Inflammatory macrophage (primary cell): ENCODE results near the gene RAD21L1.

Source experiments
- DNase-seq, 2 donors: peaks; one replicate each; pipeline ENCODE4 v3.0.0-alpha.2; 2020 to 2022

Gene RAD21L1

DNA sequence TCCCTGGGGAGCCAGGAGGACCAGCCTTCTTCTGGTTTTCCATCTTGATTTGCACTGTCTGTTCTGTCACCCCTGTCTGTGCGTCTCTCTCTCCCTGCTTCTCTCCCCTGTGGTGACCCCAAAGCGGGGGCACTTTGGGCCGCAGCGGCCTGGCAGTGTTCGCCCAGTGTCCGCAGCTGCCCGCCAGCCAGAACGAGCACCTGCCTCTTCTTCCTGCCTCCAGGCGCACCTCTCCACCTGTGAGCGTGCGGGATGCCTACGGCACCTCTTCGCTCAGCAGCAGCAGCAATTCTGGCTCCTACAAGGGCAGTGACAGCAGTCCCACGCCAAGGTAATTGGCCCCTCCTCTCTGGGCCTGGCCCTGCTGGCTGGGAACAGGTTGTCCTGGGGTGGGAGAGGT lies 71.1 kb downstream of the RAD21L1 start:
- no peak for DNase-seq

DNA sequence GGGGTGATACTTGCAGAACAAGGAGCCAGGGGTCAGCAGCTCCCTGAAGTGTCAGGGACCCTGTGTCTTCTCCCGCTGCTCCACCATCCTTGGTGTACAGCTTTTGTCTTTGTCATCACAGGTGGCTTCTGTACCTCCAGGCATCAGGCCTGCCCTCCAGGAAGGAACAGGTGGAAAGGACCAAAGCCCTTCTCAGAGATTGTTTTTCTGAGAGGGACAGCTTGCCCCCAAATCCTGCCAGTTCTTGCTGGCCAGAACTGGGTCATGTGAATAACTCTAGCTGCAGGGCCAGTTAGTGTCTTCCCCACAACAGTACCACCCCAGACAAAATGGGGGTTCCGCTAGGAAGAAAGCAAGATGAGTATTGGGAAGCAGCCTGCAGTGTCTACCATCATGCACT lies 71.6 kb downstream of the RAD21L1 start:
- no peak for DNase-seq

DNA sequence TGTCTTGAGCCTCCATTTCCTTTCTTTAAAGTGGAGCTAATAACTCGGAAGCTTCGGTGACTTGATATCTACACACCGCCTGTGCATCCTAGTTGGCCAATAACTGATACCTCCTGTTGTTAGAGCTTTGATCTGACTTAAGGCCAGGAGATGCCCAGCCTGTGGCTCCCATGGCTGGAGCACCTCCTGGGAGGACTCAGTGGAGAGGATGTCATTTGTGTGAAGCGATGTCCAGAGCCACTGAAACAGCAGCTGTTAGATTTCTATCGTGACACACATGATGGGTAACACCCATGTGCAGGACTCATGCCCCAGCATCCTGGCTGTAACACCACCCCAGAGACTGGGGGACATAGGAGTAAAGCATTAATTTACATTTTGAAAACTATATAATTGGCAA lies 72.3 kb downstream of the RAD21L1 start:
- DNase-seq: no peak

DNA sequence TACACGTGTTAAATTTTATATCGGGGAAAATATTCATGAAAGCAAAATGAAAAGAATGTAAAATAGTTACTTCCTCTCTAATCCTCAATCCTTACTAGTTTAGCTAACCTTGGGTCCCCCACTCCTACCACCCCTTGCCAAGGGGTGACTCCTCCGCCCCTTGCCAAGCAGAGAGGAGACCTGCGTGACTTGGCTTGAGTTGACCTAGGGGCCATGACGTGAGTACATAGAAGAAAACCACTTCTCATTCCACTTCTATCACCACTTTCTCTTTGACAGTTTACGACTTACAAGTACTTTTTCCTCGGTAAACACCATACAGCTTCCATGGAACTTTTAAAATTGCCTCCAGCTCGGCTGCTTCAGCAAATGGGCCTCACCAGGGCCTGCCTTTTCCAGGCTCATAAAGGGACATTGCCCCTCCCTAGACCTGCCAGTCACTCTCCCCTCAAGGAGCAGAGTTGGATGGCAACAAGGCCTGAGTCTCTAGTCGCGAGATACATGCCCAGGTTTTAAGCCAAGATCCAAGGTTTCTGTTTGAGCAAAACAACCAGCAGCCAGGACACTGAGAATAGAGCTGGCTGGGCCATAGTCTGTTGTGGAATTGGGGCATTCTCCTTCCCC lies 73.2 kb downstream of the RAD21L1 start:
- DNase-seq: no peak

DNA sequence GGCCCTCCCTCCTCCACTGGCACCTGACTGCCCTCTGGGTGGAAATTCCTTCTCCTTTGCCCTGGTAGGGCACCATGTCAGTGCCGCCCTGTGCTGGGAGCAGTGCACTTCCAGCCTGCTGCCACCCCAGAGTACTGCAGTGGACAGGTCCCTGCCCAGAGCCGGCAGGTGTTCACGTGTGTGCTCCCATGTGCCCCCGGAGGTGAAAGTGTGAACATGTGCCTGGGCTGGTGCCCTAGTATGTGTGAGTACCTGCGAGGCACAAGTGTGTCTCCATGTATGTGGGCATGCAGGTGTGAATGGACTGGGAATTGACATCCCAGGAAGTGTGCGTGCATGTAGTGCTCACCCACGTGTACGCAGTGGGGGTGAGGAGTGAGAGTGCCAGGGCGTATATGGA lies 73.7 kb downstream of the RAD21L1 start:
- no peak for DNase-seq

DNA sequence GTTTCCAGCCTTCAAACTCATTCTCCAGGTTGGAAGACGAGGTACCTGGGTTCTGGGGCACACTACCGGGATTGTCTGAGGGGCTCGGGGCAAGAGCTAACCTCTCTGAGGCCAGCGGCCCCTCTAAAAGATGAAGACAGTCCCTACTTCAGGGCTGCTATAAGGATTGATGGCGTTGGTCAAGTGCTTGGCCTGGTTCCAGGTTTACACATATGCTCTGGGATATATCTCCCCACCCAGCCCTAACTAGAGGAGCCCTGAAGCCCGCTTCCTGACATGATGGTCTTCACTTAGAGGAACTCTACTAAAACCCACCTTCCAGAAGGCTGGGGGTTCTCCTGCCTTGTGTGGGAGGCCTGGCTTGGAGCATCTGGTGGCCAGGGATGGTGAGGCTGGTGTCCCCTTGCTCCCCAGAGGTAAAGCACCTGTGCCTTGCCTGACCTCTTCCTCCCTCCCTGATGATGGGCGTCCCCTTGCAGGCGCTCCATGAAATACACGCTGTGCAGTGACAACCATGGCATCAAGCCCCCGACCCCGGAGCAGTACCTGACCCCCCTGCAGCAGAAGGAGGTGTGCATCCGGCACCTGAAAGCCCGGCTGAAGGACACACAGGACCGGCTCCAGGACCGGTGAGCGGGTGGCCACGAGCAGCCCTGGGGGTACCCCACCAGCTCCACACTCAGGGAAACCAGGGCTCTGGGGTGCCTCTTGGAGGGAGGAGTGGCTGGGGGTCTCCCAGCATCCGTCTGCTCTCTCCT lies 74.4 kb downstream of the RAD21L1 start:
- DNase-seq: no peak

DNA sequence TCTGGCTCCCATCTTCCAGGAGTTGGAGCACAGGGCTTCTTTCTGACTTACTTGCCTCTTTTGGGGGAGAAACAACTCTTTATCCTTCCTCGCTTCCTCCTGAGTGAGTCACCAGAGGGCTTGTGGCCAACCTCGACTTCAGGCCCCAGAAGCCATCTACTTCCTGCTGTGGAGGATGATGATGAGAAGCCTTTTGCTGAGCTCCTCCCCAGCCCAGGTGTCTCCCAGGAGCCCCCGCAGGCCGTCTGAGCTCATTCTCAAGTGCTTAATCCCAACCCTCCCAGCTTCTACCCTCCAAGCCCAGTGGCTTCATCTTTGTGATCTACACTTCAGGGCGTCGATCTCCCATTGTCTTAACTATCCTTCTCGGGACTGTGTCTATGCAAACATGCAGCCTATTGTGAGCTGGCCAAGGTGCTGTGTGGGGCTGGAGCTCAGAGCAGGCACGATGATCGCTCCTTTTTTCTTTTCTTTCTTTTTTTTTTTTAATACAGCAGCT lies 75.2 kb downstream of the RAD21L1 start:
- peak; percentile 10 to 23 for DNase-seq

DNA sequence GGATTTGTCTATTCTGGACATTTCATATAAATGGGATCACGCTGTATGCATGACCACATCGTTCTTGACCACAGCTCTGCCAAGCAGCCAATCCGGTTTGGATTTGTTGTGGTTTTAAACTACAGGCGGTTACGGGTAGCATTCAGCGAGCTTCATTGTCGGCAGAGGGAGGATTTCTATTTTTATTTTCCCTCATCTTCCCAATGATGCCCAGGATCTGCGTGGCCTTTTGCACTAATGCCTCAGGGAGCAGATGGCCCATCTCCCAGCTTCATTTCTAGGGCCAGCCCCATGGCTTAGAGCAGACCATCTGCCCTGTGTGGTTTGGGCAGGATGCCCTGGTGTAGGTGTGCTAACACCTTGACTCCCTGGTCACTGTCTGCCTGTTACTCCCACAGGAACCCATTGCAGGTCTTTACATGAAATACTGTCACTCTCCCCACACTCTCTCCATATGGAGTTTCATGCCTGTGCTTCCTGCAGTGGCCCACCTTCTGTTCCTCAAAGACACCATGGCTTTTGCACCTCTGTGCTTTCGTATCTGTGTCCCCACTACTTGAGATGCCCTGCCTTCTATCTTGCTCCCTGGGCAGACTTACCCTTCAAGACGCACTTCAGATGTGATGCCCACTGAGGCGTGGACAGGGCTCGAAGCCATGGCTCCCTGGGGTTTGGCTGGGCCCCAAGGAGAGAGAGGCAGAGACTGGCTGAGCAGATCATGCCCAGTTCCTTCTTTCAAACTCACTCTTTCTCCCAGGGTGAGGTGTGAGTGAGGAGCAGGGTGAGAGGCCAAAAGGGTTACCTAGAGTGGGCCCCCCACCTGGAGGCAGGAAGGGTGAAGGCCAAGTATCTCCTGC lies 77.1 kb downstream of the RAD21L1 start:
- peak in 1 of 2 donors; percentile 32 for DNase-seq

DNA sequence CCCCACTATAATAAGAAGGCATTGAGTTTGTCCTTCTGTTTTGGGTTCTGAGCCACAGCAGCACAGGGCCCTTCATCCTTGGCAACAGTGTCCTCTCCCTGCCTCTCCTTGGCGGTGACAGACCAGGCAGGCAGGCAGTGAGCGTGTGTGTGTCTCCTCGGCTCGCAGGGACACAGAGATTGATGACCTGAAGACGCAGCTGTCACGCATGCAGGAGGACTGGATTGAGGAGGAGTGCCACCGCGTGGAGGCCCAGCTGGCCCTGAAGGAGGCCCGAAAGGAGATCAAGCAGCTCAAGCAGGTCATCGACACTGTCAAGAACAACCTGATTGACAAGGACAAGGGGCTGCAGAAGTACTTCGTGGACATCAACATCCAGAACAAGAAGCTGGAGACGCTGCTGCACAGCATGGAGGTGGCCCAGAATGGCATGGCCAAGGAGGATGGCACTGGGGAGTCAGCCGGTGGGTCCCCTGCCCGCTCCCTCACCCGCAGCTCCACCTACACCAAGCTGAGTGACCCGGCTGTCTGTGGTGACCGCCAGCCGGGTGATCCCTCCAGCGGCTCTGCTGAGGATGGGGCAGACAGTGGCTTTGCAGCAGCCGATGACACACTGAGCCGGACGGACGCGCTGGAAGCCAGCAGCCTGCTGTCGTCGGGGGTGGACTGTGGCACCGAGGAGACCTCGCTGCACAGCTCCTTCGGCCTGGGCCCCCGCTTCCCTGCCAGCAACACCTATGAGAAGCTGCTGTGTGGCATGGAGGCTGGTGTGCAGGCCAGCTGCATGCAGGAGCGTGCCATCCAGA lies 79.1 kb downstream of the RAD21L1 start:
- DNase-seq: no peak
